HEK293 (cell line): ENCODE results near the gene PITPNM2.

ENCODE experiments used
- FEZF1 ChIP-seq: fragments of 450-650 bp; formaldehyde crosslinking; IDR thresholded peaks from 2 replicates; pipeline ENCODE4 v1.5.1; 2016; ENCODE audit warnings: missing biosample characterization, missing genetic modification characterization
- GLIS1 ChIP-seq: fragments of 450-650 bp; formaldehyde crosslinking; IDR thresholded peaks from 2 replicates; pipeline ENCODE4 v1.5.1; 2016; ENCODE audit warnings: missing biosample characterization, missing genetic modification characterization
- GLIS2 ChIP-seq: fragments of 450-650 bp; formaldehyde crosslinking; IDR thresholded peaks from 2 replicates; pipeline ENCODE4 v1.5.1; 2016; ENCODE audit warnings: missing biosample characterization, missing genetic modification characterization
- RBAK ChIP-seq: fragments of 450-650 bp; formaldehyde crosslinking; IDR thresholded peaks from 2 replicates; pipeline ENCODE4 v1.5.1; 2016; ENCODE audit warnings: missing biosample characterization, missing genetic modification characterization
- SETDB1 ChIP-seq: IDR thresholded peaks from one replicate; pipeline ENCODE4 v1.6.1; 2017; ENCODE audit warnings: mild to moderate bottlenecking, low read length, moderate library complexity, mixed read lengths; ENCODE audit not compliant: insufficient read length
- SP2 ChIP-seq: fragments of 450-650 bp; formaldehyde crosslinking; IDR thresholded peaks from 2 replicates; pipeline ENCODE4 v1.5.1; 2016; ENCODE audit warnings: missing biosample characterization, missing genetic modification characterization
- SP3 ChIP-seq: fragments of 450-650 bp; formaldehyde crosslinking; IDR thresholded peaks from 2 replicates; pipeline ENCODE4 v1.5.1; 2016; ENCODE audit warnings: missing biosample characterization, missing genetic modification characterization
- ZBTB20 ChIP-seq: fragments of 450-650 bp; formaldehyde crosslinking; IDR thresholded peaks from 2 replicates; pipeline ENCODE4 v1.5.1; 2016; ENCODE audit warnings: missing biosample characterization, missing genetic modification characterization
- ZBTB8A ChIP-seq: fragments of 450-650 bp; formaldehyde crosslinking; IDR thresholded peaks from 2 replicates; pipeline ENCODE4 v1.5.1; 2016; ENCODE audit warnings: missing biosample characterization, missing genetic modification characterization
- ZNF2 ChIP-seq: fragments of 450-650 bp; formaldehyde crosslinking; IDR thresholded peaks from 2 replicates; pipeline ENCODE4 v1.5.1; 2016; ENCODE audit warnings: missing biosample characterization, missing genetic modification characterization
- ZNF23 ChIP-seq: fragments of 450-650 bp; formaldehyde crosslinking; IDR thresholded peaks from 2 replicates; pipeline ENCODE4 v1.5.1; 2016; ENCODE audit warnings: missing biosample characterization, missing genetic modification characterization, borderline replicate concordance
- ZNF302 ChIP-seq: fragments of 450-650 bp; formaldehyde crosslinking; IDR thresholded peaks from 2 replicates; pipeline ENCODE4 v1.5.1; 2016; ENCODE audit warnings: missing biosample characterization, missing genetic modification characterization, low read depth
- ZNF335 ChIP-seq: fragments of 450-650 bp; formaldehyde crosslinking; conservative IDR thresholded peaks from 2 replicates; pipeline ENCODE4 v1.5.1; 2016; ENCODE audit warnings: missing biosample characterization, missing genetic modification characterization
- ZNF530 ChIP-seq: fragments of 450-650 bp; formaldehyde crosslinking; IDR thresholded peaks from 2 replicates; pipeline ENCODE4 v1.5.1; 2016; ENCODE audit warnings: low read depth, missing biosample characterization, missing genetic modification characterization
- ZNF548 ChIP-seq: fragments of 450-650 bp; formaldehyde crosslinking; IDR thresholded peaks from 2 replicates; pipeline ENCODE4 v1.5.1; 2016; ENCODE audit warnings: missing biosample characterization, missing genetic modification characterization
- ZNF777 ChIP-seq: fragments of 450-650 bp; formaldehyde crosslinking; IDR thresholded peaks from 2 replicates; pipeline ENCODE4 v1.5.1; 2017; ENCODE audit warnings: missing biosample characterization, missing genetic modification characterization, borderline replicate concordance
- TF ChIP-seq, protein P1 (sequence below): fragments of 450-650 bp; formaldehyde crosslinking; IDR thresholded peaks from 2 replicates; pipeline ENCODE4 v1.5.1; 2016; ENCODE audit warnings: missing biosample characterization, missing genetic modification characterization
- TF ChIP-seq, protein P2 (sequence below): fragments of 450-650 bp; formaldehyde crosslinking; IDR thresholded peaks from 2 replicates; pipeline ENCODE4 v1.5.1; 2016; ENCODE audit warnings: missing biosample characterization, missing genetic modification characterization
- TF ChIP-seq, protein P3 (sequence below): sonication (generic); formaldehyde crosslinking; IDR thresholded peaks from 2 replicates; pipeline ENCODE4 v1.8.1; 2022; ENCODE audit warnings: mild to moderate bottlenecking, moderate library complexity, missing genetic modification reagents
- TF ChIP-seq, protein P4 (sequence below): fragments of 450-650 bp; formaldehyde crosslinking; IDR thresholded peaks from 2 replicates; pipeline ENCODE4 v1.5.1; 2017; ENCODE audit warnings: missing biosample characterization, missing genetic modification characterization
- TF ChIP-seq, protein P5 (sequence below): fragments of 450-650 bp; formaldehyde crosslinking; IDR thresholded peaks from 2 replicates; pipeline ENCODE4; 2016; ENCODE audit warnings: missing biosample characterization, missing genetic modification characterization

The PITPNM2 gene

DNA sequence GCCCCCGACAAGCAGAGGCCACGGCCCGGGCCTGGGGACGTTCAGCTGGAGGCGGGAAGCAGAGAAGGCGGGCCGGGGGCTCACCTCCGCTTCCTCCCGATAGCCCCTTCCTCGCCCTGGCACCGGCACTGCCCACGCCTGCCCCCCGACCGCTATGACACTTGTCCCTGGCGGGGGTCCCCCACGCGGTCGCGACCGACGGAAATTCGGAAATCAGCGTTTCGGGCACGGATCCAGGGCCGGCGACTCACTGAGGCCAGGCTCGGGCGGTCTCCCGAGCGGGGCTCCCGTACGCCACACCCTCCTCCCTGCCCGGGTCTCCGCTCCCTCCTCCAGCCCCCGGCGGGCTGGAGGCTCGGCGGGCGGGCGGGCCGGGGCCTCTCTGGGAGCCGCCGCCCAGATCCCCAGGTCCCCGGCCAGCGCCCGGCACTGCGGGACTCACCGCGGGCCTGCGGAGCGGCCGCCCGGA is 581 bp downstream of the PITPNM2 start (continued):
- TF ChIP-seq, protein P1, sequence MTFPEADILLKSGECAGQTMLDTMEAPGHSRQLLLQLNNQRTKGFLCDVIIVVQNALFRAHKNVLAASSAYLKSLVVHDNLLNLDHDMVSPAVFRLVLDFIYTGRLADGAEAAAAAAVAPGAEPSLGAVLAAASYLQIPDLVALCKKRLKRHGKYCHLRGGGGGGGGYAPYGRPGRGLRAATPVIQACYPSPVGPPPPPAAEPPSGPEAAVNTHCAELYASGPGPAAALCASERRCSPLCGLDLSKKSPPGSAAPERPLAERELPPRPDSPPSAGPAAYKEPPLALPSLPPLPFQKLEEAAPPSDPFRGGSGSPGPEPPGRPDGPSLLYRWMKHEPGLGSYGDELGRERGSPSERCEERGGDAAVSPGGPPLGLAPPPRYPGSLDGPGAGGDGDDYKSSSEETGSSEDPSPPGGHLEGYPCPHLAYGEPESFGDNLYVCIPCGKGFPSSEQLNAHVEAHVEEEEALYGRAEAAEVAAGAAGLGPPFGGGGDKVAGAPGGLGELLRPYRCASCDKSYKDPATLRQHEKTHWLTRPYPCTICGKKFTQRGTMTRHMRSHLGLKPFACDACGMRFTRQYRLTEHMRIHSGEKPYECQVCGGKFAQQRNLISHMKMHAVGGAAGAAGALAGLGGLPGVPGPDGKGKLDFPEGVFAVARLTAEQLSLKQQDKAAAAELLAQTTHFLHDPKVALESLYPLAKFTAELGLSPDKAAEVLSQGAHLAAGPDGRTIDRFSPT = 0 out of 2 replicates have a peak, but pooled peaks have one; percentile 46
- TF ChIP-seq SP2 (tag by site-specific recombination) = peak; percentile 54
- no peak for TF ChIP-seq RBAK (tag by site-specific recombination)
- TF ChIP-seq, protein P2, sequence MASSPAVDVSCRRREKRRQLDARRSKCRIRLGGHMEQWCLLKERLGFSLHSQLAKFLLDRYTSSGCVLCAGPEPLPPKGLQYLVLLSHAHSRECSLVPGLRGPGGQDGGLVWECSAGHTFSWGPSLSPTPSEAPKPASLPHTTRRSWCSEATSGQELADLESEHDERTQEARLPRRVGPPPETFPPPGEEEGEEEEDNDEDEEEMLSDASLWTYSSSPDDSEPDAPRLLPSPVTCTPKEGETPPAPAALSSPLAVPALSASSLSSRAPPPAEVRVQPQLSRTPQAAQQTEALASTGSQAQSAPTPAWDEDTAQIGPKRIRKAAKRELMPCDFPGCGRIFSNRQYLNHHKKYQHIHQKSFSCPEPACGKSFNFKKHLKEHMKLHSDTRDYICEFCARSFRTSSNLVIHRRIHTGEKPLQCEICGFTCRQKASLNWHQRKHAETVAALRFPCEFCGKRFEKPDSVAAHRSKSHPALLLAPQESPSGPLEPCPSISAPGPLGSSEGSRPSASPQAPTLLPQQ (tag by site-specific recombination) = 0 out of 2 replicates have a peak, but pooled peaks have one; percentile 39
- TF ChIP-seq ZNF335 (tag by site-specific recombination) = peak; percentile 78
- peak; percentile 36; the same call in 1 of the 2 replicates for TF ChIP-seq ZBTB8A (tag by site-specific recombination)
- TF ChIP-seq ZNF777 (tag by site-specific recombination) = peak; percentile 35; the same call in 1 of the 2 replicates
- TF ChIP-seq SP3 (tag by site-specific recombination) = peak; percentile 46; the same call in 1 of the 2 replicates
- TF ChIP-seq ZNF302 = no peak
- TF ChIP-seq GLIS1 (tag by site-specific recombination) = no peak
- TF ChIP-seq ZBTB20 (tag by site-specific recombination) = peak; percentile 86
- peak; percentile 59; the same call in 1 of the 2 replicates for TF ChIP-seq ZNF2
- no peak for TF ChIP-seq ZNF530 (tag by site-specific recombination)
- no peak for TF ChIP-seq FEZF1 (tag by site-specific recombination)
- no peak for TF ChIP-seq ZNF548 (tag by site-specific recombination)
- peak; percentile 72 for TF ChIP-seq GLIS2 (tag by site-specific recombination)
- TF ChIP-seq ZNF23 = no peak
- TF ChIP-seq, protein P3, sequence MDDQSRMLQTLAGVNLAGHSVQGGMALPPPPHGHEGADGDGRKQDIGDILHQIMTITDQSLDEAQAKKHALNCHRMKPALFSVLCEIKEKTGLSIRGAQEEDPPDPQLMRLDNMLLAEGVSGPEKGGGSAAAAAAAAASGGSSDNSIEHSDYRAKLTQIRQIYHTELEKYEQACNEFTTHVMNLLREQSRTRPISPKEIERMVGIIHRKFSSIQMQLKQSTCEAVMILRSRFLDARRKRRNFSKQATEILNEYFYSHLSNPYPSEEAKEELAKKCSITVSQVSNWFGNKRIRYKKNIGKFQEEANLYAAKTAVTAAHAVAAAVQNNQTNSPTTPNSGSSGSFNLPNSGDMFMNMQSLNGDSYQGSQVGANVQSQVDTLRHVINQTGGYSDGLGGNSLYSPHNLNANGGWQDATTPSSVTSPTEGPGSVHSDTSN (CRISPR knock-in tag) = 0 out of 2 replicates have a peak, but pooled peaks have one; percentile 11
- TF ChIP-seq SETDB1 = no peak
- TF ChIP-seq, protein P4, sequence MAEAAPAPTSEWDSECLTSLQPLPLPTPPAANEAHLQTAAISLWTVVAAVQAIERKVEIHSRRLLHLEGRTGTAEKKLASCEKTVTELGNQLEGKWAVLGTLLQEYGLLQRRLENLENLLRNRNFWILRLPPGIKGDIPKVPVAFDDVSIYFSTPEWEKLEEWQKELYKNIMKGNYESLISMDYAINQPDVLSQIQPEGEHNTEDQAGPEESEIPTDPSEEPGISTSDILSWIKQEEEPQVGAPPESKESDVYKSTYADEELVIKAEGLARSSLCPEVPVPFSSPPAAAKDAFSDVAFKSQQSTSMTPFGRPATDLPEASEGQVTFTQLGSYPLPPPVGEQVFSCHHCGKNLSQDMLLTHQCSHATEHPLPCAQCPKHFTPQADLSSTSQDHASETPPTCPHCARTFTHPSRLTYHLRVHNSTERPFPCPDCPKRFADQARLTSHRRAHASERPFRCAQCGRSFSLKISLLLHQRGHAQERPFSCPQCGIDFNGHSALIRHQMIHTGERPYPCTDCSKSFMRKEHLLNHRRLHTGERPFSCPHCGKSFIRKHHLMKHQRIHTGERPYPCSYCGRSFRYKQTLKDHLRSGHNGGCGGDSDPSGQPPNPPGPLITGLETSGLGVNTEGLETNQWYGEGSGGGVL (tag by site-specific recombination) = no peak
- TF ChIP-seq, protein P5, sequence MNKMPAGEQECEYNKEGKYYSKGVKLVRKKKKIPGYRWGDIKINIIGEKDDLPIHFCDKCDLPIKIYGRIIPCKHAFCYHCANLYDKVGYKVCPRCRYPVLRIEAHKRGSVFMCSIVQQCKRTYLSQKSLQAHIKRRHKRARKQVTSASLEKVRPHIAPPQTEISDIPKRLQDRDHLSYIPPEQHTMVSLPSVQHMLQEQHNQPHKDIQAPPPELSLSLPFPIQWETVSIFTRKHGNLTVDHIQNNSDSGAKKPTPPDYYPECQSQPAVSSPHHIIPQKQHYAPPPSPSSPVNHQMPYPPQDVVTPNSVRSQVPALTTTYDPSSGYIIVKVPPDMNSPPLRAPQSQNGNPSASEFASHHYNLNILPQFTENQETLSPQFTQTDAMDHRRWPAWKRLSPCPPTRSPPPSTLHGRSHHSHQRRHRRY (tag by site-specific recombination) = no peak
